RWPE2 (cell line): Measurements from ENCODE around the gene EXOC7.

ENCODE experiments used
- ATAC-seq: fragments of 200-7000 bp; cut with Tn5 transposase; 3 replicates; pipeline ENCODE4 v1.9.1; 2021; ENCODE audit warnings: low read depth
- DNase-seq: peaks from one replicate; pipeline ENCODE4 v3.0.0-alpha.2; 2020; ENCODE audit warnings: low spot score
- H3K27ac ChIP-seq: fragments of 450-650 bp; 2 replicates; pipeline ENCODE4 v1.5.1; 2017; ENCODE audit warnings: mild to moderate bottlenecking; ENCODE audit not compliant: poor library complexity, severe bottlenecking
- H3K27me3 ChIP-seq: fragments of 250-450 bp; sonication (Bioruptor Pico); 2 replicates; pipeline ENCODE4 v1.5.1; 2021; ENCODE audit warnings: mild to moderate bottlenecking, moderate library complexity; ENCODE audit not compliant: insufficient read depth, poor library complexity, severe bottlenecking
- H3K36me3 ChIP-seq: fragments of 250-450 bp; sonication (Bioruptor Pico); 2 replicates; pipeline ENCODE4 v1.5.1; 2020; ENCODE audit warnings: low read depth, mild to moderate bottlenecking, moderate library complexity
- H3K4me1 ChIP-seq: fragments of 250-450 bp; sonication (Bioruptor Pico); 2 replicates; pipeline ENCODE4 v1.5.1; 2021; ENCODE audit warnings: mild to moderate bottlenecking, moderate library complexity; ENCODE audit not compliant: insufficient read depth, poor library complexity, severe bottlenecking
- H3K4me3 ChIP-seq: fragments of 250-450 bp; sonication (Bioruptor Pico); 2 replicates; pipeline ENCODE4 v1.5.1; 2021; ENCODE audit warnings: mild to moderate bottlenecking, moderate library complexity; ENCODE audit not compliant: severe bottlenecking
- H3K9me3 ChIP-seq: fragments of 250-450 bp; sonication (Bioruptor Pico); 2 replicates; pipeline ENCODE4 v1.5.1; 2021; ENCODE audit warnings: mild to moderate bottlenecking, moderate library complexity; ENCODE audit not compliant: severe bottlenecking
- CTCF ChIP-seq: fragments of 450-650 bp; IDR thresholded peaks from one replicate; pipeline ENCODE4 v1.5.1; 2017; ENCODE audit warnings: mild to moderate bottlenecking, moderate library complexity; ENCODE audit not compliant: poor library complexity, severe bottlenecking

EXOC7 gene

GRCh38 chr17:76119409-76120371 is 16.1 kb upstream of the EXOC7 start:
- no peak for TF ChIP-seq CTCF
- H3K27ac ChIP-seq = no peak overlapping the region
- DNase-seq (no peak), ATAC-seq (no peak)
- no peaks in the 10 kb centered on the region for H3K9me3 ChIP-seq
- no peak overlapping the region for H3K4me3 ChIP-seq
- no peaks in the 10 kb centered on the region for H3K36me3 ChIP-seq
- no peaks in the 10 kb centered on the region for H3K27me3 ChIP-seq
- H3K4me1 ChIP-seq = no peaks in the 10 kb centered on the region

GRCh38 chr17:76115138-76115754 is 11.7 kb upstream of the EXOC7 start:
- Histone ChIP-seq H3K4me3 (no peak overlapping the region), H3K9me3 (no peaks in the 10 kb centered on the region), H3K27me3 (no peaks in the 10 kb centered on the region), H3K27ac (no peak overlapping the region), H3K4me1 (no peaks in the 10 kb centered on the region), H3K36me3 (no peaks in the 10 kb centered on the region)
- ATAC-seq (no peak), DNase-seq (no peak)
- no peak for TF ChIP-seq CTCF

- H3K4me1 ChIP-seq = no peaks in the 10 kb centered on the region
- no peaks in the 10 kb centered on the region for H3K9me3 ChIP-seq
- ATAC-seq (no peak), DNase-seq (no peak)
- TF ChIP-seq CTCF = no peak
- H3K4me3 ChIP-seq = no peak overlapping the region
- no peaks in the 10 kb centered on the region for H3K27me3 ChIP-seq
- H3K36me3 ChIP-seq = no peaks in the 10 kb centered on the region
- H3K27ac ChIP-seq = no peak overlapping the region
These were observed 8.4 kb upstream of the EXOC7 start for GRCh38 chr17:76111956-76112355.

- no peak for TF ChIP-seq CTCF
- H3K9me3 ChIP-seq = no peaks in the 10 kb centered on the region
- no peak overlapping the region for H3K4me3 ChIP-seq
- H3K27me3 ChIP-seq = no peaks in the 10 kb centered on the region
- no peak overlapping the region for H3K27ac ChIP-seq
- H3K36me3 ChIP-seq = peaks cover under 1% of the 10 kb centered on the region; the same call in 1 of the 2 replicates
- peaks cover 6% of the 10 kb centered on the region for H3K4me1 ChIP-seq
- DNase-seq = no peak
- no peak for ATAC-seq
These were observed 3.9 kb upstream of the EXOC7 start for GRCh38 chr17:76107509-76107908.

- peaks cover 6% of the 10 kb centered on the region for H3K4me1 ChIP-seq
- peaks cover 9% of the 10 kb centered on the region for H3K36me3 ChIP-seq
- H3K27me3 ChIP-seq = no peaks in the 10 kb centered on the region
- H3K4me3 ChIP-seq = no peak overlapping the region
- H3K9me3 ChIP-seq = no peaks in the 10 kb centered on the region
- DNase-seq = no peak
- no peak for ATAC-seq
- no peak overlapping the region for H3K27ac ChIP-seq
- TF ChIP-seq CTCF = no peak
These were observed 3.1 kb upstream of the EXOC7 start for GRCh38 chr17:76106703-76107102.
